ENCODE measurements around the gene EPM2A. TPM values are rescaled to one million over a fixed set of nuclear protein-coding genes. Genes with fewer than 3 reads are reported as not detected.

Gene EPM2A
- total and polyA plus RNA-seq, 2 donors (not counting 3 experiments of a cell fraction or from before 2014, with no cell fraction given) = 3.1 to 4.8 TPM

DNA sequence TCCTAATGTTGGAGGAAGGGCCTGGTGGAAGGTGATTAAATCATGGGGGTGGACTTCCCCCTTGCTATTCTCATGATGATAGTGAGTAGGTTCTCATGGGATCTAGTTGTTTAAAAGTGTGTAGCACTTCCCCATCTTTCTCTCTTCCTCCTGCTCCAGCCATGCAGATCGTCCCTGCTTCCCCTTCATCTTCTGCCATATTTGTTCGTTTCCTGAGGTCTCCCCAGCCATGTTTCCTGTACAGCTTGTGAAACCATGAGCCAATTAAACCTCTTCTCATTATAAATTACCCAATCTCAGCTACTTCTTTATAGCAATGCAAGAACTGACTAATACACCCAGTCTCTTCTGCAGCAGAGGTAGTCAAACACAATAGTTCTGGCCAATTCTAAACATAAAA lies 5.4 kb downstream of the EPM2A start:
- POLR2A ChIA-PET = no interaction called here
- FAIRE-seq (no peak), DNase-seq (ENCODE audit: low read depth, low spot score) (no peak)
- no peaks in the 10 kb centered on the region for H3K79me2 ChIP-seq (ENCODE audit: control insufficient read depth, insufficient read depth, low read length)
- H3K9ac ChIP-seq (replicated peaks; ENCODE audit: extremely low read depth, insufficient read depth, low read length) = no peak overlapping the region
- H3K4me1 ChIP-seq (ENCODE audit: control insufficient read depth, extremely low read depth, insufficient read depth, low read length) = peaks cover 10% of the 10 kb centered on the region
- no peak overlapping the region for H3K4me3 ChIP-seq (replicated peaks in 1 of 3; ENCODE audit: insufficient read depth in 1 of 3, low read depth in 1 of 3, low read length in 3 of 3)
- no peak overlapping the region for H2AFZ ChIP-seq (ENCODE audit: low read depth, low read length)
- no peaks in the 10 kb centered on the region for H3K9me1 ChIP-seq (replicated peaks; ENCODE audit: control insufficient read depth, extremely low read depth, insufficient read depth, low read length)
- no peak overlapping the region for H3K27ac ChIP-seq (ENCODE audit: insufficient read depth, low read depth, low read length)
- TF ChIP-seq EZH2 (IDR thresholded peaks at IDR 0.05; ENCODE audit: borderline replicate concordance, low read depth, low read length, severe bottlenecking) = no peak
- no peak for TF ChIP-seq POLR2AphosphoS5 (IDR thresholded peaks at IDR 0.05; ENCODE audit: insufficient read depth, low read depth, low read length)
- TF ChIP-seq, protein P1, sequence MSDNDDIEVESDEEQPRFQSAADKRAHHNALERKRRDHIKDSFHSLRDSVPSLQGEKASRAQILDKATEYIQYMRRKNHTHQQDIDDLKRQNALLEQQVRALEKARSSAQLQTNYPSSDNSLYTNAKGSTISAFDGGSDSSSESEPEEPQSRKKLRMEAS (IDR thresholded peaks at IDR 0.05; ENCODE audit: insufficient read depth, insufficient read length) = no peak
- TF ChIP-seq MYC (IDR thresholded peaks at IDR 0.05; ENCODE audit: low read depth, low read length) = no peak
- no peak for TF ChIP-seq GATA2 (IDR thresholded peaks at IDR 0.05; ENCODE audit: insufficient read depth, insufficient read length, low read depth, low read length)
- no peak for TF ChIP-seq JUN (IDR thresholded peaks at IDR 0.05; ENCODE audit: borderline replicate concordance, insufficient read depth, insufficient read length, low read depth)
- CTCF ChIA-PET = no interaction called here
- H3K4me2 ChIP-seq (ENCODE audit: insufficient read depth, low read length) = no peak overlapping the region
- intact Hi-C loops (cut with micrococcal nuclease) (loop anchor here (10.0 kb wide), 1 partner anchor 815 kb away; the partner anchor contains the start of gene RAB32), dilution Hi-C loops (cut with MboI; ENCODE audit: extremely low pct_ligation_motif_present, low sequenced_read_pairs) (no loop called here)
- BruUV-seq (replicated peaks) = no TSS peak
- H3K27me3 ChIP-seq (ENCODE audit: control insufficient read depth in 2 of 2, insufficient read depth in 2 of 2, low read length in 2 of 2) = no peaks in the 10 kb centered on the region
- H4K20me1 ChIP-seq (replicated peaks; ENCODE audit: control insufficient read depth, extremely low read depth, insufficient read depth, low read length) = no peaks in the 10 kb centered on the region
- H3K36me3 ChIP-seq (ENCODE audit: control insufficient read depth in 2 of 2, extremely low read depth in 1 of 2, insufficient read depth in 2 of 2, low read length in 2 of 2) = no peaks in the 10 kb centered on the region
- no peaks in the 10 kb centered on the region for H3K9me3 ChIP-seq (replicated peaks; ENCODE audit: control insufficient read depth, insufficient read depth, low read length)
